ENCODE measurements around the gene EEF2K.
"Not testable (repeated sequence)": the region's sequence is repeated elsewhere in the genome, so short reads cannot be mapped to it uniquely, and the experiment has no call there.

Gene EEF2K

DNA sequence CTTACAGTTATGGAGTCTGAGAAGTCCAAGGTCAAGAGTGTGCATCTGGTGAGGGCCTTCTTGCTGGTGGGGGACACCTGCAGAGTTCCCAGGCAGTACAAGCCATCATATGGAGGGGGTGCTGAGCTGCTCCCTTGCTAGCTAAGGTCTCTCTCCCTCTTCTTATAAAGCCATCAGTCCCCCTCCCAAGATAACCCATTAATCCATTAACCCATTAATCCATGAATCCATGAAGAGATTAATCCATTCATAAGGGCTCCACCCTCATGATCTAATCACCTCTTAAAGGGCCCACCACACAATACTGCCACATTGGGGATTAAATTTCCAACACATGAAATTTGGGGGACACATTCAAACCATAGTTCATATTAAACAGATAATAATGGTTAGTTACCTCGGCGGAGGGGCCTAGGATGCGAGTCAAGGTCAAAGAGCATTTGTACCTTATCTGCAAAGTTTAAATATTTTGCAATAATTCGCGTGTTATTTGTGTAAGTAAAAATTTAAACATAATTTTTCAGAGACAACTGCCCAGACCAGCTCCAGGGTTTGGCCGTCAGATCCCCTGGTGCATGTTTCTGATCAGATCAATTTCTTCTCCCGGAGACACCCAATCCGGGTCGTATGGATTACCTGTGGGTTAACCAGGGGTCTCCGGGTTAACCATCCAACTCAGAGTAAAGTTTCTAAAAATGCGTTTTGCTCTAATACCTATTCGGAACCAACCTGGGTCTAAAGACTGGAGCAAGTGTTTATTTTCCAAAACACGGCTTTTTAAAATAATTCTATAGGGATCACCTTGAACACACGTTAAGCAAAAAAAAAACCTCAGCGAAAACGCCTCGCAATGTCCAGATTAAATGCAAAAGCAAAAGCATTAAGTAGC lies 90.4 kb downstream of the EEF2K start:
- FAIRE-seq = no peak
- DNase-seq (ENCODE audit: insufficient read length, low spot score) = peak; percentile 34
- TF ChIP-seq POLR2A (IDR thresholded peaks at IDR 0.05; ENCODE audit: low read depth, low read length) = no peak

DNA sequence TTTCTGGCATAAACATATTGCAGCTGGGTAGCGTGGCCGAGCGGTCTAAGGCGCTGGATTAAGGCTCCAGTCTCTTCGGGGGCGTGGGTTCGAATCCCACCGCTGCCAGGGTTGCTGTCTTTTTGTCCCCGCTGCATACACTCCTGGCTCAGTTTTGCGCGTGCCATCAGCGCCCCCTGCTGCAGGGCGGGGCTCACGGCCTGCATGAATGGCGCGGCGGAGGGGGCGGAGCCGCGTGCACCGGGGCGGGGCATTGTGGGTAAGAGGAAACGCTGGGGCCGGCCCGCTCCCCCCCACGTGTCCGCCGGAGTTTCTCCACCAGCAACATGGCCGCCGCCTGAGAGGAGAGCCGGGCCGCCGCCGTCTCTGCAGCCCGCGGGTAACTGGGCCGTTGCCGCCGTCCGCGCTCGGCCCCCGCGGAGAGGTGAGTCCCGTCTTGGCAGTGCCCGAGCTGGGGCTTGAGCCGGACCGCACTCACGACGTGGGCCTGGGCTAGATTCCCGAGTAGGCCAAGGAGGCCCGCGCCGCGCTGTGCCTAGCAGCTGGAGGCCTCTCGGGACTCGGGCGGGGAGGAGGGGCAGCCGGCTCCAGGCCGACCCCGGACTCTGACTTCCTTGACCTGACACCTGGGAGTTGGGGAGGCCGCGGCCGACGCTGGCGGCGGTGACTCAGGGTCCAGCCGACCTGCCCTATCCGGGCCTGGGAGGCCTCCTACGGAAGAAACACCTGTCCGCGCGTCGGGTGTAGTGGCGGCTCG lies 91.2 kb downstream of the EEF2K start, which contains the start of gene POLR3E:
POLR3E (plus strand) TSS at position 296 of the 757 bp plus-strand sequence. CDS start 5,560 bp downstream, outside the sequence.
- DNase-seq (ENCODE audit: insufficient read length, low spot score) (peak; percentile 86), FAIRE-seq (no peak)
- peak; percentile 52 for TF ChIP-seq POLR2A (IDR thresholded peaks at IDR 0.05; ENCODE audit: low read depth, low read length)

DNA sequence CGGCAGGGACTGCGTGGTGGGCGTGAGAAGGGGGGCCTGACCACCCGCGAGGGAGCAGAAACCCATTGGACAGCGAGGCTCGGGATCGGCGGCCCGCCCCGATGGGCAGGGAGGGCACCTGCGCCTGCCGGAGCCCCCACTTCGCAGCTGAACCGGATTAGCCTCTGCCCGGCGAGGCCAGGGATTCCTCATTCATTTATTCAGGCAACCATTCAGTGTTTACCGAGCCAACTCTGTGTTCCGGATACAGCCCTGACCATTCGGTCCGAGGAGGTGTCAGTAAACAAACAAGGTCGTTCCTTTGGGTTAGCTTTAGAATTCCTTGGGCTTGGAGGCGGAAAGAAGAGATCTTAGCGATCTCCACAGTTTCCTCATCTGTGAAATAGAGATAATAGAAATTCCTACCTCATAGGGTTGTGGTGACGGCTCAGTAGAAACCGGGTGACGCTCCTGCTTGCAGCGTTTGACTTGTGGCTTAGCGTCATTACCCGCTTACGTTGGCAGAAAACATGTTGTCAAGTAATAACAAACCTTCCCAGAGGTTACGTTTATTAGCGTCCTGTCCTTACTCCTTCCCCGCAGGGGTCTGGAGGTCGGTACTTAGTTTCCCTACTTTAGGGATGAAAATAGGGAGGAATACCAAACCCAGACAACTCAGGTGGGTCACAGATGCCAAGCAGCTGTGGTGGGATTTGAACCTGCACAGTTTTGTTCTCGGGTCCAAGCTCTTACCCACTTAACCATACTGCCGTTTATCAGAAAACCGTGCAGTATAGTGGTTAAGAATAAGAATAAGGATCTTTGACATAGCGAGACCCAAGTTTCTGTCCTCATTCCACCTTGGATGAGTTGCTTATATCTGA lies 92.0 kb downstream of the EEF2K start:
- peak; percentile 79 for FAIRE-seq

DNA sequence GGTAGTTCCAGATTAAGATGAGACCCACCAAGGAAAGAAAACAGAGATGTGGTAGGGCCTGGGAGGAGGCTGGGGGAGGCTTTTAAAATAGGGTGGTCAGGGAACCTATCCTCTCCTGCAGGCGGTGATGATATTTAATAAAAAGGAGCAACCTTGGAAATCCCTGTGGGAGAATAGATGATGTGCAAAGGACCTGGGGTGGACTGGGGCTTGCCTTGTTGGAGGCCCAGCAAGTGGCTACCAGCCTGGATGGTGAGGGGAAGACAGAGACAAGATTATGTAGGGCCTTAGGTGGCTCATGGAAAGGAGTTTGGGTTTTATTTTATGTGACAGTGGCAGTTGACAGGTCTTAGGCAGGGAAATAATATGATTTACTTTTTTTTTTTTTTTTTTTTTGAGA lies 93.0 kb downstream of the EEF2K start:
- no peak for TF ChIP-seq POLR2A (IDR thresholded peaks at IDR 0.05; ENCODE audit: low read depth, low read length)
- FAIRE-seq (no peak), DNase-seq (ENCODE audit: insufficient read length, low spot score) (no peak)

More for the DNA sequence above, 92.0 kb downstream of the EEF2K start:
- TF ChIP-seq POLR2A (IDR thresholded peaks at IDR 0.05; ENCODE audit: low read depth, low read length) = no peak
- peak; percentile 81 for DNase-seq (ENCODE audit: insufficient read length, low spot score)

DNA sequence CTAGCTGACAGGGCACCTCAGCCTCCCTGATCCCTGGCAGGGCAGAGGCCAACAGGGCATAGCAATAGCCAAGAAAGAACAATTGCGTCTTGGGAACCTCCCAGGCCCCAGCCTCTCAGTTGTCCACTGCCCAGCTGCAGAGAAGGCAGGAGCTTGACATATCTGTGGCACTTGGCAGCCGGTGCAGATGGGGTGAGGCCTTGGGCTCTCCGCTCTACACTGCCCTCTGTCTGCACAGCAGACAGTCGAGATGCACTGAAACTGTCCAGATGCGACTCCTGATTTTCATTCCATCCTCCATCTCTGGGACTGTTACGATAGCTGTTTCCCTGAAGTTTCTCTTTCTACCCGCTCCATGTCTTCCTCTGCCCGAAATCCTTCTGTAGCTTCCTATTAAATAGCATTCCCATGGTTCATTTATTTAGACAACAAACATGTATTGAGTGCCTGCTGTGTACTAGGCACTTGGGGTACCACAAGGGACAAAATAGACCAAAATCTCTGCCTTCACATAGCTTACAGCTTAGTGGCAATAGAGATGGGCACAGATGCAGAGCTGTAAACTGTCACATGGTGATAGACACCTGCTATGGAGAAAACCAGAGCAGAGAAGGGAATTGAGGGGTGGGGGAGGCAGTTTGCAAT lies 94.5 kb downstream of the EEF2K start:
- no peak for TF ChIP-seq POLR2A (IDR thresholded peaks at IDR 0.05; ENCODE audit: low read depth, low read length)
- FAIRE-seq = no peak
- DNase-seq (ENCODE audit: insufficient read length, low spot score) = peak; percentile 69

DNA sequence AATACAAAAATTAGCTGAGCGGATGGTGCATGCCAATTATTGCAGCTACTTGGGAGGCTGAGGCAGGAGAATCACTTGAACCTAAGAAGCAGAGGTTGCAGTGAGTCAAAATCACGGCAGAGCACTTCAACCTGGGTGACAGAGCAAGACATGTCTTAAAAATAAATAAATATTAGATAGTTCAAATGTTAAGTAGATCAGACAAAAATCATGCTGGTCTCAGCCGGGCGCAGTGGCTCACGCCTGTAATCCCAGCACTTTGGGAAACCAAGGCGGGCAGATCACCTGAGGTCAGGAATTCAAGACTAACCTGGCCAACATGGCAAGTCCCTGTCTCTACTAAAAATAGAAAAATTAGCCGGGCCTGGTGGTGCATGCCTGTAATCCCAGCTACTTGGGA lies 95.3 kb downstream of the EEF2K start:
- DNase-seq (ENCODE audit: insufficient read length, low spot score); FAIRE-seq: not testable (repeated sequence)

DNA sequence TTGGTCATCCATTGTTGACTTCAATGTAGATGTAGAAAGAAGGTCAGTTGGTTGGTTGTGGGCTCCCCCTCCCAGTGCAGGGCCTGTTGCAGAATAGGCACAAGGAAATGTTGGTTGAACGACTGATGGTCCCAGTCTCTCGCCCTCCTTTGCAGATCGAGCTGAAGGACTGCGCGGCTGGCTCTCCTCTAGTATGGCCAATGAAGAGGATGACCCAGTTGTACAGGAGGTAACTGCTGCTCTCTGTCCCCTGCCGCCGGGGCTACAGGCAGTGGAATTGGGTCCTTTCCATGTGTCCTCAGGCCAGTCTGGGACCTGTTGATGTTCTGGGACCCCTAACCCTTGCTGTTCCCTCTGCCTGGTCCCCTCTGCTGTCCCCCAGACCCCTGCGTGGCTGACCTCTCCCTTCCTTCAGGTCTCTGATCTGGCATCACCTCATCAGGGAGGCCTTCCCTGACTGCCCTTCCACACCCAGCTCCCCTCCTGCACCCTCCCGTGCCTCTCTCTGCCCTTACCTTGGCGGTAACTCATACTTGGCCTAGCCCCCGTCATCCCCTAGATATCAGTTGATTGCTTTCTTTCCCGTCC lies 96.8 kb downstream of the EEF2K start:
- FAIRE-seq (no peak), DNase-seq (ENCODE audit: insufficient read length, low spot score) (no peak)
- TF ChIP-seq POLR2A (IDR thresholded peaks at IDR 0.05; ENCODE audit: low read depth, low read length) = no peak

DNA sequence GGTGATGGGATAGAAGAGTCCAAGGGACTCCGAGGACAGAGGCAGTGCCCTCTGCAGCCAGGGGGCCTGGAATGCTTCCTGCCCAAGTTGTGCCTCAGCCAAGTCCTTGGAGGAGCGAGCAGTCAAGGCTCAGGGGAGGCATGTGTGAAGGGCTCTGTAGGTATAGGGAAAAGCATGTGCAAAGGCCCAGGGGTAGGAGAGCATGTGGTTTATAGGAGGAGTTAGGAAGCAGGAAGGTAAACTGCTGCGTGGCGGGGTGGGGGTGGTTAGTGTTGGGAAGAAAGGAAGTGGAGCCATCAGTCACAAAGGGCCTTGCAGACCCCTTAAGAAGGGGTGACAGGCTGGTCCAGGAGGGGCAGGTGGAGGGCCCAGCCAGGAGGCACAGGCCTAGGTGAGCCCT lies 98.3 kb downstream of the EEF2K start:
- DNase-seq (ENCODE audit: insufficient read length, low spot score) = no peak
- no peak for TF ChIP-seq POLR2A (IDR thresholded peaks at IDR 0.05; ENCODE audit: low read depth, low read length)
- FAIRE-seq = no peak

DNA sequence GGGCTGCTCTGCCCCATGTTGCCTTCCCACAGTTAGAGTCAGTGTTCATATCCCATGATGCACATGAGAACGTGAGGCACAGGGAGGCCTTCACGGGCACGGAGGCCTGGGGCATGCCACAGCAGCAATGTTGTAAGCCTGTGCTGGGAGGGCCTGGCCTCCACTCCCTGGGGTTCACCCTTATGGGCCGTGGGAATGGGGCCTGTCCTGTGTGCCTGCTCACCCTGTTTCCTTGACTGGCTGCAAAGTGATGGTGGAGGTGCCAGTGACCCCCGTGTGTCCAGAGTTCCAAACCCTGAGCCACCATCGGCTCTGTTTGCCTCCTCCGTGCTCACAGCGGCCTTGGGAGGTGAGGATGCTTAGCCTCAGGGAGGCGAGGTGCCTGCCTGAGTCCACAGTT lies 100.7 kb downstream of the EEF2K start:
- TF ChIP-seq POLR2A (IDR thresholded peaks at IDR 0.05; ENCODE audit: low read depth, low read length) = no peak
- DNase-seq (ENCODE audit: insufficient read length, low spot score) = no peak
- FAIRE-seq = no peak

DNA sequence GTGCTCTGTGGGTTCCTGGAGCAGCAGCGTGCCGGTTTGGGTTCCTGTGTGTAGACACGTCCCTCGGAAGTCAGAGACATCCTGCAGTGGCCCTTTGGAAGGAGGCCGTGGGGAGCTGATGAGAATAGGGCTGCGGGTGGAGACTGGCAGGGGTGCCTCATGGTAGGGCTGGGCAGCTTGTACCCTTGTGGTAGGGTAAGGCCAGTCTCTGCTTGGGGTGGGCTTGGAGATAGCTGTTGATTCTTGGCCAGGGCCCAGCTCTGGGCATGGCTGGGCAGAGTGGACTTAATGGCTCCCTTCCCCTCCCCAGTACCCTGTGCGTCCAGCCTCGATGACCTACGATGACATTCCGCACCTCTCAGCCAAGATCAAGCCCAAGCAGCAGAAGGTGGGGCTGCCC lies 101.8 kb downstream of the EEF2K start:
- FAIRE-seq = no peak
- no peak for DNase-seq (ENCODE audit: insufficient read length, low spot score)
- TF ChIP-seq POLR2A (IDR thresholded peaks at IDR 0.05; ENCODE audit: low read depth, low read length) = no peak

DNA sequence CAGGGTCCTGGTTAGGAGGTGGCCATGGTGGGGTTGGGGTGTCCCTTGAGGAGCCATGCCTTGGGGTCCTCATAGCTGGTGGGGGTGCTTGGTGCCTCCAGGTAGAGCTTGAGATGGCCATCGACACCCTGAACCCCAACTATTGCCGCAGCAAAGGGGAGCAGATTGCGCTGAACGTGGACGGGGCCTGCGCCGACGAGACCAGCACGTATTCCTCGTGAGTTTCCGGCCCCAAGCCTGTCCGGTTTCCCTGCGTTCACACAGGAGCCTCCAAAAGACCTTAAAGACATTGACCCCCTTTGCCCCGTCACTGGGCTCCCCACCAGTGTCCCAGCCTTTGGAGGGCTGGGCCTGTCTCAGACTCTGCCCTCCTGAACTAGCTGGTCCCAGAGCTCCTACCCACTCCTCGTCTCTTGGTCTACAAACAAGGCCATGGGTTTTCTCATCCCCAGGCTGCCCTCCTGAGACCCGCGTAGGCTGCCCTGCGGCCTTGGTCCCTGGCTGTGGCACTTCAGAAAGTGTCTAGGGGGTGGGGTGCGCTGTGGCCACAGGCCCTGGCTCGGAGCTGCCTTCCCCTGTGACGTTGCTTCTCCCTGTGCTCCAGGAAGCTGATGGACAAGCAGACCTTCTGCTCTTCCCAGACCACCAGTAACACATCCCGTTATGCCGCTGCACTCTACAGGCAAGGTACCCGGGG lies 102.9 kb downstream of the EEF2K start:
- DNase-seq (ENCODE audit: insufficient read length, low spot score) (no peak), FAIRE-seq (no peak)
- no peak for TF ChIP-seq POLR2A (IDR thresholded peaks at IDR 0.05; ENCODE audit: low read depth, low read length)

DNA sequence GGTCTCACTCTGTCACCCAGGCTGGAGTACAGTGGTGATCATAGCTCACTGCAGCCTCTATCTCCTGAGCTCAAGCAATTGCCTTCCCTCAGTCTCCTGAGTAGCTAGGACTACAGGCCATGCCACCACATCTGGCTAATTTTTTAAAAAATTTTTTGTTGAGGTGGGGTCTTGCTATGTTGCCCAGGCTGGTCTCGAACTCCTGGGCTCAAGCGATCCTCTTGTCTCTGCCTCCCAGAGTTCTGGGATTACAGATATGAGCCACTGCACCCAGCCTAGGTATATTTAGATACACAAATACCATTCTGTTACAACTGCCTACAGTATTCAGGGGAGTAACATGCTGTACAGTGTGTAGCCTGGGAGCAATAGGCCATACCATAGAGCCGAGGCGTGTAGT lies 105.4 kb downstream of the EEF2K start:
- TF ChIP-seq POLR2A (IDR thresholded peaks at IDR 0.05; ENCODE audit: low read depth, low read length) = no peak
- no peak for FAIRE-seq
- DNase-seq (ENCODE audit: insufficient read length, low spot score) = no peak

Data from H54 (cell line).